ENCODE data around the gene NRXN3.

- no peak for TF ChIP-seq CTCF (IDR thresholded peaks at IDR 0.05)
- no peak for TF ChIP-seq POLR2A (IDR thresholded peaks at IDR 0.05)
Observed at GRCh38 chr14:79342942-79343341, 1172.8 kb downstream of the NRXN3 start.
